Neural progenitor cell (in vitro differentiated cells): ENCODE data around the gene GNAZ. TPM values are rescaled to one million over a fixed set of nuclear protein-coding genes. Genes with fewer than 3 reads are reported as not detected.

ENCODE experiments used
- DNase-seq: peaks from one replicate; pipeline ENCODE4 v3.0.0-alpha.2; 2016; ENCODE audit warnings: low spot score
- H2AFZ ChIP-seq: fragments of 200-600 bp; sonication (generic); replicated peaks from 2 replicates; pipeline ENCODE4 v1.6.1; 2016; ENCODE audit warnings: antibody characterized with exemption
- H3F3A ChIP-seq: fragments of 200-600 bp; sonication (generic); 2 replicates; pipeline ENCODE4 v1.6.1; 2016; ENCODE audit warnings: antibody characterized with exemption, low read depth
- H3K27ac ChIP-seq: fragments of 200-600 bp; sonication (generic); 2 replicates; pipeline ENCODE4 v1.5.1; 2016; ENCODE audit warnings: mild to moderate bottlenecking
- H3K27me3 ChIP-seq: fragments of 200-600 bp; sonication (generic); 2 replicates; pipeline ENCODE4 v1.6.1; 2016; ENCODE audit warnings: mild to moderate bottlenecking, moderate library complexity
- H3K36me3 ChIP-seq: fragments of 200-600 bp; sonication (generic); 2 replicates; pipeline ENCODE4 v1.5.1; 2016
- H3K4me1 ChIP-seq: fragments of 200-600 bp; sonication (generic); 2 replicates; pipeline ENCODE4 v1.6.1; 2016; ENCODE audit warnings: mixed run types
- H3K4me2 ChIP-seq: fragments of 200-600 bp; sonication (generic); 2 replicates; pipeline ENCODE4 v1.6.1; 2016
- H3K4me3 ChIP-seq: fragments of 200-600 bp; sonication (generic); 2 replicates; pipeline ENCODE4 v1.5.1; 2016
- H3K79me2 ChIP-seq: fragments of 200-600 bp; sonication (generic); 2 replicates; pipeline ENCODE4 v1.6.1; 2016; ENCODE audit warnings: low read depth
- H3K9ac ChIP-seq: fragments of 200-600 bp; sonication (generic); 2 replicates; pipeline ENCODE4 v1.6.1; 2016
- H3K9me3 ChIP-seq: fragments of 200-600 bp; sonication (generic); 2 replicates; pipeline ENCODE4 v1.5.1; 2016; ENCODE audit warnings: low read depth
- H4K20me1 ChIP-seq: fragments of 200-600 bp; sonication (generic); 2 replicates; pipeline ENCODE4 v1.6.1; 2016; ENCODE audit warnings: low read depth
- H3K27ac Mint-ChIP-seq: 3 replicates; pipeline ENCODE4 v1.8.0; 2021; ENCODE audit warnings: mixed read lengths
- H3K27me3 Mint-ChIP-seq: 2 replicates; pipeline ENCODE4 v1.8.0; 2022; ENCODE audit warnings: low read depth, mild to moderate bottlenecking, inconsistent platforms, moderate library complexity, mixed read lengths; ENCODE audit not compliant: insufficient read depth
- H3K36me3 Mint-ChIP-seq: 3 replicates; pipeline ENCODE4 v1.8.0; 2021; ENCODE audit warnings: mixed read lengths
- H3K4me1 Mint-ChIP-seq: 3 replicates; pipeline ENCODE4 v1.8.0; 2021; ENCODE audit warnings: mixed read lengths
- H3K4me3 Mint-ChIP-seq: 3 replicates; pipeline ENCODE4 v1.8.0; 2021; ENCODE audit warnings: mild to moderate bottlenecking, moderate library complexity, mixed read lengths
- H3K9me3 Mint-ChIP-seq: 3 replicates; pipeline ENCODE4 v1.8.0; 2020; ENCODE audit warnings: mixed read lengths
- EZH2 ChIP-seq: fragments of 200-600 bp; sonication (generic); IDR thresholded peaks from 2 replicates; pipeline ENCODE4 v1.6.1; 2017; ENCODE audit warnings: antibody characterized with exemption, mild to moderate bottlenecking, moderate library complexity
- EZH2phosphoT487 ChIP-seq: fragments of 200-600 bp; sonication (generic); IDR thresholded peaks from 2 replicates; pipeline ENCODE4 v1.6.1; 2017; ENCODE audit warnings: antibody characterized with exemption
- total RNA-seq: library from RNA; depleted of rRNA; stranded (reverse); fragments of >200 nt; gene quantifications from 2 replicates; pipeline ENCODE4 v1.2.3, GENCODE V29; 2015; ENCODE audit warnings: low replicate concordance
- TF ChIP-seq, protein P1 (sequence below): fragments of 200-600 bp; sonication (generic); IDR thresholded peaks from 2 replicates; pipeline ENCODE4 v1.5.1; 2017; ENCODE audit warnings: antibody characterized with exemption, mild to moderate bottlenecking

The GNAZ gene
- total RNA-seq, 1 donor from 2014 or later = 16.5 TPM

DNA sequence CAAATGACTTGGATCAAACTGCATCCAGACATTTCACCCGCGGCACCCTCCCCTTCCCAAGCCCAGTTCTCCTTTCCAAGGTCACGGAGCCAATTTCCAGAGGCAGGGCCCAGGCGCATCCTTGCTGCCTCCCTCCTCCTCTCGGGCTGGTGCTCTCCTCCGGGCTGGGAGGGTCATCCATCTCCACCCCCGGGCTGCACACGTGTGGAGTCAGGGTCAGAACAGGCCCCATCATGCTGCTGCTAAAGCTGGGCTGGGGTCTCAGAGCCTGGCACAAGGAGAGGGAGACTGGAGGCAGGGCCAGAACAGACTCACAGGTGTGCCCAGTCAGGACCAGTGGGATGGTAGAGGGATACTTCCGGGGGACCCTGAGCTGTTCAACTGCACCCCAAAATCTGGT is 57.5 kb downstream of the GNAZ start:
- H3K4me2 ChIP-seq = no peak overlapping the region
- H3K4me1 ChIP-seq = peaks cover 2% of the 10 kb centered on the region
- no peak overlapping the region for H3K27ac ChIP-seq
- Mint-ChIP-seq H3K4me3 (no peak overlapping the region), H3K4me1 (peaks cover 19% of the 10 kb centered on the region), H3K9me3 (no peaks in the 10 kb centered on the region), H3K27ac (no peak overlapping the region), H3K27me3 (peaks cover 2% of the 10 kb centered on the region), H3K36me3 (peaks cover 11% of the 10 kb centered on the region)
- H2AFZ ChIP-seq = no peak overlapping the region
- H4K20me1 ChIP-seq = no peaks in the 10 kb centered on the region
- TF ChIP-seq EZH2 (no peak), EZH2phosphoT487 (no peak)
- TF ChIP-seq, protein P1, sequence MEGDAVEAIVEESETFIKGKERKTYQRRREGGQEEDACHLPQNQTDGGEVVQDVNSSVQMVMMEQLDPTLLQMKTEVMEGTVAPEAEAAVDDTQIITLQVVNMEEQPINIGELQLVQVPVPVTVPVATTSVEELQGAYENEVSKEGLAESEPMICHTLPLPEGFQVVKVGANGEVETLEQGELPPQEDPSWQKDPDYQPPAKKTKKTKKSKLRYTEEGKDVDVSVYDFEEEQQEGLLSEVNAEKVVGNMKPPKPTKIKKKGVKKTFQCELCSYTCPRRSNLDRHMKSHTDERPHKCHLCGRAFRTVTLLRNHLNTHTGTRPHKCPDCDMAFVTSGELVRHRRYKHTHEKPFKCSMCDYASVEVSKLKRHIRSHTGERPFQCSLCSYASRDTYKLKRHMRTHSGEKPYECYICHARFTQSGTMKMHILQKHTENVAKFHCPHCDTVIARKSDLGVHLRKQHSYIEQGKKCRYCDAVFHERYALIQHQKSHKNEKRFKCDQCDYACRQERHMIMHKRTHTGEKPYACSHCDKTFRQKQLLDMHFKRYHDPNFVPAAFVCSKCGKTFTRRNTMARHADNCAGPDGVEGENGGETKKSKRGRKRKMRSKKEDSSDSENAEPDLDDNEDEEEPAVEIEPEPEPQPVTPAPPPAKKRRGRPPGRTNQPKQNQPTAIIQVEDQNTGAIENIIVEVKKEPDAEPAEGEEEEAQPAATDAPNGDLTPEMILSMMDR = no peak
- H3K27me3 ChIP-seq = no peaks in the 10 kb centered on the region
- H3K79me2 ChIP-seq = no peaks in the 10 kb centered on the region
- no peak for DNase-seq
- H3K9ac ChIP-seq = no peak overlapping the region
- no peak overlapping the region for H3K4me3 ChIP-seq
- no peaks in the 10 kb centered on the region for H3K36me3 ChIP-seq
- no peaks in the 10 kb centered on the region for H3F3A ChIP-seq
- H3K9me3 ChIP-seq = no peaks in the 10 kb centered on the region

DNA sequence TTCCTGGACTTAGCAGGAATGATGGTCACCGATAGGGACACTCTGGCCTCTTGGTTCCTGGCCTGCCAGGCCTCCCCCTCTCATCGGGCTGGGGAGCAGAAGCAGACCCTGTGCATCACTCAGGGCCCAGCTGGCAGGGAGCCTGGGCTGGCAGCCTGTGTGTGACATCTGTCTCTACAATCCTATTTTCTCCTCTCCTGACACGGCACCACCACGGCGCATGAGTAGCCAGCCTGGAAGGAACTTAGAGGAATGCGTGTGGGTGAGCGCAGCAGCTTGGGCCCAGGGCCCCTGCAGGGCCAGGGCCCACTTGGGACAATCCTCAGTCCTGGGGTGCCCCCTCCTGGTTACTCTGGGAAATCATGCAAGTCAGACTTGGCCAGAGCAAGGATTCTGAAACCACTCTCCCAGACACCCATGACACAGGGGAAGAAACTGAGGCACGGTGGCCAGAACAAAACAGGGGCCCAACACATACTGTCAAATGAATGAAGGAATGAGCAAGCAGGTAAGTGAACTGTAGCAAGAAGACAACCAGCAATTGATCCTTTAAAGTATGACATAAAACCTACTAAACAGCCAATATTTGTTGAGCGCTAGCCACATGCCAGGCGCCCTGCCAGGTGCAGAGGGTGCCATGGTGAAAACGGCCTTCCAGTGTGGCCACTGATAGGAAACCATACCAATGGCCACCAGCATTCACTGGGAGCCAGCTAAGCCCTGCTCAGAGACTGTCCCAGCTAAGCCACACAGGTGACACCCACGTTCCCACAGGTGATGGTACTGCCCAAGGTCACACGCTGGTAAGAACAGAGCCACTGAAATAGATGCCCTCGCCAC is 58.2 kb downstream of the GNAZ start:
- H3K36me3 ChIP-seq = no peaks in the 10 kb centered on the region
- no peak overlapping the region for H3K4me2 ChIP-seq
- no peaks in the 10 kb centered on the region for H3K79me2 ChIP-seq
- H3K4me1 ChIP-seq = peaks cover 2% of the 10 kb centered on the region
- TF ChIP-seq EZH2phosphoT487 (no peak), EZH2 (no peak)
- TF ChIP-seq, protein P1 = peak; percentile 88
- no peaks in the 10 kb centered on the region for H3K9me3 ChIP-seq
- H3F3A ChIP-seq = no peaks in the 10 kb centered on the region
- peaks cover 7% of the 10 kb centered on the region for H3K36me3 Mint-ChIP-seq
- H3K9me3 Mint-ChIP-seq = no peaks in the 10 kb centered on the region
- H3K4me1 Mint-ChIP-seq = peaks cover 19% of the 10 kb centered on the region
- no peak overlapping the region for H2AFZ ChIP-seq
- no peak overlapping the region for H3K27ac ChIP-seq
- peak overlapping the region; percentile 57 for H3K27ac Mint-ChIP-seq
- H4K20me1 ChIP-seq = no peaks in the 10 kb centered on the region
- no peak overlapping the region for H3K4me3 Mint-ChIP-seq
- DNase-seq = peak; percentile 91
- H3K27me3 Mint-ChIP-seq = peaks cover 2% of the 10 kb centered on the region
- H3K4me3 ChIP-seq = no peak overlapping the region
- no peak overlapping the region for H3K9ac ChIP-seq
- H3K27me3 ChIP-seq = no peaks in the 10 kb centered on the region

DNA sequence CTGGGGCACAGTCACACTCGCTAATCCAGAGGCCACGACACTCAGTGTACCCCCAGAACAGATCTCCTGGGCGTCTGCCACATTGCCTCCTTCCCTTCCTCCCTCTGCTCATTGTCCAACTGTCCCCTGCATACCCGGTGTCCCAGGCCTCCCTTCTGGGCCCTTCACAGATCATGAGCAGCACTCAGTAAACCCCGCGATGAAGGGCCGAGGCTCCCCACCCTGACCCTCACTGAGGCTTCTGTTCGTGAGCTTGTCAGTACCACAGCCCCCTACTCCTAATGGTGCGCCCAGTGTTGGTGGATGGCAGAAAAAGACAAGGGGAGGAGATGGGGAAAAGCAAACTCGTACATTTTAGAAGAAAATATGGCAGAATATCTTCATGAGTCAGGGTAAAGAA is 58.8 kb downstream of the GNAZ start:
- Histone ChIP-seq H3K36me3 (no peaks in the 10 kb centered on the region), H3F3A (no peaks in the 10 kb centered on the region), H3K27me3 (no peaks in the 10 kb centered on the region), H2AFZ (no peak overlapping the region), H3K27ac (no peak overlapping the region), H3K9me3 (no peaks in the 10 kb centered on the region), H3K4me2 (no peak overlapping the region), H4K20me1 (no peaks in the 10 kb centered on the region), H3K4me3 (no peak overlapping the region), H3K4me1 (peaks cover 2% of the 10 kb centered on the region), H3K79me2 (no peaks in the 10 kb centered on the region), H3K9ac (no peak overlapping the region)
- DNase-seq = no peak
- no peak for TF ChIP-seq EZH2
- no peak for TF ChIP-seq EZH2phosphoT487
- TF ChIP-seq, protein P1 = no peak
- peaks cover 19% of the 10 kb centered on the region for H3K4me1 Mint-ChIP-seq
- no peaks in the 10 kb centered on the region for H3K9me3 Mint-ChIP-seq
- no peak overlapping the region for H3K27ac Mint-ChIP-seq
- H3K36me3 Mint-ChIP-seq = peaks cover 7% of the 10 kb centered on the region
- H3K27me3 Mint-ChIP-seq = peaks cover 2% of the 10 kb centered on the region
- H3K4me3 Mint-ChIP-seq = no peak overlapping the region
